Fibroblast of skin of scalp (primary cell): ENCODE data around the gene RSPH3.

Source experiments
- DNase-seq: peaks from one replicate; pipeline ENCODE4 v3.0.0-alpha.2; 2013

RSPH3 gene

GRCh38 chr6:158933079-158933595 is 66.9 kb downstream of the RSPH3 start:
- no peak for DNase-seq

GRCh38 chr6:158928068-158928467 is 71.9 kb downstream of the RSPH3 start:
- DNase-seq, result no peak

- peak; percentile 23 for DNase-seq
Observed at GRCh38 chr6:158926414-158926813, 73.6 kb downstream of the RSPH3 start.

GRCh38 chr6:158924499-158925455 is 75.2 kb downstream of the RSPH3 start:
- DNase-seq, result no peak

- DNase-seq, result no peak
Observed at GRCh38 chr6:158923805-158924498, 76.0 kb downstream of the RSPH3 start.
